Measurements from ENCODE around the gene SLC29A4. TPM values are rescaled to one million over a fixed set of nuclear protein-coding genes. Genes with fewer than 3 reads are reported as not detected.

The SLC29A4 gene
- total RNA-seq, 2 experiments from 2014 or later: 2.5 to 2.9 TPM

GRCh38 chr7:5333121-5334045 lies 50.6 kb downstream of the SLC29A4 start:
- Mint-ChIP-seq H3K9me3 (peaks cover 14% of the 10 kb centered on the region), H3K27ac (no peak overlapping the region), H3K36me3 (ENCODE audit: low read depth) (peaks cover 56% of the 10 kb centered on the region), H3K4me1 (ENCODE audit: low read depth) (peaks cover 16% of the 10 kb centered on the region), H3K27me3 (no peaks in the 10 kb centered on the region), H3K4me3 (no peak overlapping the region)
- intact Hi-C loops (cut with micrococcal nuclease): no loop called here
- DNase-seq (no peak), ATAC-seq (no peak)
- CTCF ChIA-PET: no interaction called here
- TF ChIP-seq, protein P1, sequence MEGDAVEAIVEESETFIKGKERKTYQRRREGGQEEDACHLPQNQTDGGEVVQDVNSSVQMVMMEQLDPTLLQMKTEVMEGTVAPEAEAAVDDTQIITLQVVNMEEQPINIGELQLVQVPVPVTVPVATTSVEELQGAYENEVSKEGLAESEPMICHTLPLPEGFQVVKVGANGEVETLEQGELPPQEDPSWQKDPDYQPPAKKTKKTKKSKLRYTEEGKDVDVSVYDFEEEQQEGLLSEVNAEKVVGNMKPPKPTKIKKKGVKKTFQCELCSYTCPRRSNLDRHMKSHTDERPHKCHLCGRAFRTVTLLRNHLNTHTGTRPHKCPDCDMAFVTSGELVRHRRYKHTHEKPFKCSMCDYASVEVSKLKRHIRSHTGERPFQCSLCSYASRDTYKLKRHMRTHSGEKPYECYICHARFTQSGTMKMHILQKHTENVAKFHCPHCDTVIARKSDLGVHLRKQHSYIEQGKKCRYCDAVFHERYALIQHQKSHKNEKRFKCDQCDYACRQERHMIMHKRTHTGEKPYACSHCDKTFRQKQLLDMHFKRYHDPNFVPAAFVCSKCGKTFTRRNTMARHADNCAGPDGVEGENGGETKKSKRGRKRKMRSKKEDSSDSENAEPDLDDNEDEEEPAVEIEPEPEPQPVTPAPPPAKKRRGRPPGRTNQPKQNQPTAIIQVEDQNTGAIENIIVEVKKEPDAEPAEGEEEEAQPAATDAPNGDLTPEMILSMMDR (IDR thresholded peaks at IDR 0.05): no peak
- POLR2A ChIA-PET: no interaction called here

DNA sequence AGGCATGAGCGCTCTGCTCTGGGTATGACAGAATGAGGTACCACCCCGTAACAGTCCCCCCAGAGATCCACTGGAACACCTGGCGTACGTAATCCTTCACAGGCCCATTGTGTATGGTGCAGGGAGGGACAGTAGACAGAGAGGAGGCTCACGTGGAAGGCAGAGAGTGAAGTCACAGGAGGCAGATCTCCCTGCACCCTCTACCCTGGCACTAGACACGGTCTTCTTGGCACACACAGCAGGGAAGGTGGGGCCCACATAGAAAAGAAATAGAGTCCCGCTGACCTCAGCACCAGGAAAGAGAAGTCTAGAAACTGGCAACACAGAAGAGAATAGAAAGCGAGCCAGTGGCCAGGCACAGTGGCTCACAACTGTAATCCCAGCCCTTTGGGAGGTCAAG lies 51.9 kb downstream of the SLC29A4 start:
- intact Hi-C loops (cut with micrococcal nuclease): no loop called here
- H3K27ac Mint-ChIP-seq: no peak overlapping the region
- no peak overlapping the region for H3K4me3 Mint-ChIP-seq
- TF ChIP-seq, protein P1 (IDR thresholded peaks at IDR 0.05): no peak
- peaks cover 14% of the 10 kb centered on the region for H3K9me3 Mint-ChIP-seq
- peaks cover 16% of the 10 kb centered on the region for H3K4me1 Mint-ChIP-seq (ENCODE audit: low read depth)
- no peak for ATAC-seq
- CTCF ChIA-PET: no interaction called here
- no peak for DNase-seq
- H3K36me3 Mint-ChIP-seq (ENCODE audit: low read depth): peaks cover 57% of the 10 kb centered on the region
- no peaks in the 10 kb centered on the region for H3K27me3 Mint-ChIP-seq
- POLR2A ChIA-PET: no interaction called here

GRCh38 chr7:5337047-5337446 lies 54.3 kb downstream of the SLC29A4 start:
- Mint-ChIP-seq H3K27me3 (no peaks in the 10 kb centered on the region), H3K4me1 (ENCODE audit: low read depth) (peaks cover 11% of the 10 kb centered on the region), H3K9me3 (peaks cover 18% of the 10 kb centered on the region), H3K27ac (no peak overlapping the region), H3K4me3 (no peak overlapping the region), H3K36me3 (ENCODE audit: low read depth) (peaks cover 62% of the 10 kb centered on the region)
- ATAC-seq: no peak
- CTCF ChIA-PET: no interaction called here
- POLR2A ChIA-PET: no interaction called here
- no peak for DNase-seq
- intact Hi-C loops (cut with micrococcal nuclease): no loop called here
- TF ChIP-seq, protein P1 (IDR thresholded peaks at IDR 0.05): no peak

GRCh38 chr7:5339955-5340354 lies 57.2 kb downstream of the SLC29A4 start:
- no peak for ATAC-seq
- no peak overlapping the region for H3K27ac Mint-ChIP-seq
- POLR2A ChIA-PET: no interaction called here
- no peak overlapping the region for H3K4me3 Mint-ChIP-seq
- no peaks in the 10 kb centered on the region for H3K27me3 Mint-ChIP-seq
- DNase-seq: no peak
- CTCF ChIA-PET: no interaction called here
- intact Hi-C loops (cut with micrococcal nuclease): no loop called here
- peaks cover 6% of the 10 kb centered on the region for H3K4me1 Mint-ChIP-seq (ENCODE audit: low read depth)
- peaks cover 77% of the 10 kb centered on the region for H3K36me3 Mint-ChIP-seq (ENCODE audit: low read depth)
- peaks cover 36% of the 10 kb centered on the region for H3K9me3 Mint-ChIP-seq
- TF ChIP-seq, protein P1 (IDR thresholded peaks at IDR 0.05): no peak

- H3K9me3 Mint-ChIP-seq: peaks cover 25% of the 10 kb centered on the region
- TF ChIP-seq, protein P1 (IDR thresholded peaks at IDR 0.05): no peak
- no peak overlapping the region for H3K27ac Mint-ChIP-seq
- ATAC-seq (no peak), DNase-seq (no peak)
- ChIA-PET POLR2A (no interaction called here), CTCF (no interaction called here)
- H3K27me3 Mint-ChIP-seq: no peaks in the 10 kb centered on the region
- H3K36me3 Mint-ChIP-seq (ENCODE audit: low read depth): peaks cover 65% of the 10 kb centered on the region
- intact Hi-C loops (cut with micrococcal nuclease): no loop called here
- H3K4me1 Mint-ChIP-seq (ENCODE audit: low read depth): peaks cover 6% of the 10 kb centered on the region
- H3K4me3 Mint-ChIP-seq: no peak overlapping the region
Observed at GRCh38 chr7:5342631-5343030, 59.9 kb downstream of the SLC29A4 start.

Measured in activated CD8-positive, alpha-beta T cell treated with anti-CD3 and anti-CD28 coated beads for 36 hours (primary cell).